KOPT-K1 (cell line): ENCODE results near the gene ATP6AP1.

Experiments used
- H3K27ac ChIP-seq: fragments of 200-600 bp; sonication (generic); 2 replicates; pipeline ENCODE4 v1.5.1; 2016; ENCODE audit warnings: antibody characterized with exemption, mild to moderate bottlenecking, low read depth, low read length; ENCODE audit not compliant: poor library complexity, severe bottlenecking
- H3K36me3 ChIP-seq: fragments of 200-600 bp; sonication (generic); 2 replicates; pipeline ENCODE4 v1.5.1; 2017; ENCODE audit warnings: antibody characterized with exemption, mild to moderate bottlenecking, low read length, moderate library complexity; ENCODE audit not compliant: insufficient read depth
- H3K9me3 ChIP-seq: fragments of 200-600 bp; sonication (generic); 2 replicates; pipeline ENCODE4 v1.5.1; 2017; ENCODE audit warnings: antibody characterized with exemption, low read length, mild to moderate bottlenecking; ENCODE audit not compliant: insufficient read depth, poor library complexity, severe bottlenecking

The ATP6AP1 gene

DNA sequence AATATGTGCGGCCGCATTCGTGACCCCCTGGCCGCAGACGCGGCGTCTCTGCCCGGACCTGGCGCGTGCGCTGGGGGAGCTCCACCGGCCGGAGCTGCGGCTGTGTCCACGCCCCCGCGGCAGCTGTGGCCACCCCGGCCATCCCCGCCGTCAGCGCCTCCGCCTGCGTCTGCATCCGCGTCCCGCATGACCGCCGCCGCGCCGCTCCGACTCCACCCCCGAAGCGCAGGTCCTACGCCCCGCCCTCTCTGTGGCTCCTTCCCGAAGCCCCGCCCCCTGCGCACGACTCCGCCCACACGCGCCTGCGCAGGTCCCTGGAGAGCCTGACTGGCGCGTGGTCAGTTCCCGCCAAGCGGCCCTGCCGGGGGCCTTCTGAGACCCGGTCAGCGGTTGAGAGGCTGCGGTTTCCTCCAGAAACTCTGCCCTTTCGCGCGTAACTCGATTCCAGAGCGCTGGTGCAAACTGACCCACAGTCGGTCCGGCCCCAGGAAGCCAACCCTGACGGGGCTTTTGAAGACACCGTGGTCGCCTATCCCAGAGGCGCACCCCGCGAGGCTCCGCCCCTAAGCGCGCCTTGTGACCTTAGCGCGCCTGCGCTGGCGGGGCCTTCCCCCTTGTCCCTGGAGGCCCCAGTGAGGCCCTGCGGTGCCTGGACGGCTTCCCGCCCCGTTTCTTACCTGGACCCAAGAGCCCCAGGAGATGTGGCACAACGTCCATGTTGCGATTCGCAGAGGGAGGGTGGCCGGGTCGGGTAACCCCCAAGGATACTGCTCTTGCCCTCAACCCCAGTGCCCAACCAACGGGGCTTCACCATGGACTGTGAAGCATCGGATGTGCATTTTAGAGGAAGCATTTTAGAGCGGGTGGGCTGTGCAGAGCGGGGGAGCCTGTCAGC, 50.5 kb downstream of the ATP6AP1 start, which contains the start of gene LAGE3:
LAGE3 (minus strand) TSS at position 554 of the 895 bp plus-strand sequence; CDS start at position 188, 366 bp downstream.
- Histone ChIP-seq H3K36me3 (peaks cover 7% of the 10 kb centered on the region), H3K27ac (peak within 1 kb of the TSS; percentile 95), H3K9me3 (no peaks in the 10 kb centered on the region)

- Histone ChIP-seq H3K9me3 (no peaks in the 10 kb centered on the region), H3K27ac (no peak overlapping the region), H3K36me3 (peaks cover 23% of the 10 kb centered on the region)
Observed at GRCh38 chrX:154481195-154481594, 52.7 kb downstream of the ATP6AP1 start.

GRCh38 chrX:154481911-154482601, 53.6 kb downstream of the ATP6AP1 start:
- H3K27ac ChIP-seq: no peak overlapping the region
- H3K9me3 ChIP-seq: no peaks in the 10 kb centered on the region

GRCh38 chrX:154482786-154483185, 54.3 kb downstream of the ATP6AP1 start:
- H3K9me3 ChIP-seq: no peaks in the 10 kb centered on the region
- no peak overlapping the region for H3K27ac ChIP-seq

More at GRCh38 chrX:154481911-154482601, 53.6 kb downstream of the ATP6AP1 start:
- peaks cover 23% of the 10 kb centered on the region for H3K36me3 ChIP-seq

DNA sequence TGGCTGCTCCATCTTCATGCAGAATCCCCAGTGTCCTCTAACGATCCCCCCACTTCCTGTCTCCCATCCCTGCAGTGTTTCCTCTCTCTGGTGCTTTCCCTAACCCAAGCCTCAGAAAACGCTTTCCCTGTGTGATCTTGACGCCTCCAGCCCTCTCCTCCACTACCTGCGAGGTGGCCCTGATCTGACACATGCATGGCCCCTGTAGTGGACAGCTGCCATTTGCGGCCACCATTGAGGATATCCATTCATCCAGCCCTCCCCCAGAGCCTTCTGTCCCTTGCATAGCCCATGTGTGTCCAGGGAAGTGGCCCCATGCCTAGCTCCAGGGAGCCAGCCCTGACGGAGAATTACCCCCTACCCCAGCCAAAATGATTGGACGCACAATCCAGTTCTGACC, 54.8 kb downstream of the ATP6AP1 start:
- H3K9me3 ChIP-seq: no peaks in the 10 kb centered on the region
- peaks cover 23% of the 10 kb centered on the region for H3K36me3 ChIP-seq
- no peak overlapping the region for H3K27ac ChIP-seq

More at GRCh38 chrX:154482786-154483185, 54.3 kb downstream of the ATP6AP1 start:
- peaks cover 23% of the 10 kb centered on the region for H3K36me3 ChIP-seq

GRCh38 chrX:154484255-154485149, 56.0 kb downstream of the ATP6AP1 start:
- peaks cover 23% of the 10 kb centered on the region for H3K36me3 ChIP-seq
- no peaks in the 10 kb centered on the region for H3K9me3 ChIP-seq
- H3K27ac ChIP-seq: no peak overlapping the region

GRCh38 chrX:154485150-154486051, 56.9 kb downstream of the ATP6AP1 start:
- Histone ChIP-seq H3K27ac (peak overlapping the region; percentile 80), H3K36me3 (peaks cover 23% of the 10 kb centered on the region), H3K9me3 (no peaks in the 10 kb centered on the region)

DNA sequence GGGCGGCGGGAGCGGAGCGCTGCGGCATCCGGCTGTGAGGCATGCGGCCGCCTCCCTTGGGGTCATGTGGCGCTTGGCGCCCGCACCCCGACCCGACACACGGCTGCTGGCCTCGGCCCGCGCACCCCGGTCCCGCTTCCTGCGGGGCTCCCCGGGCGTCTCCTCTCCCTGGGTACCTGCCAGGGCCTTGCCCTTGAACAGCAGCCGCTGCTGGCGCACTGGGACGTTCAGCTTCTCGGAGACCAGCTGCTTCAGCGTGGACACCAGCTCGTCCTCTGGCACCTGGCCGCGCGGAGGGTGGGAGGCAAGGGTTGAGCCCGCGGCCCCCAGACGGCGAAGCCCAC, 57.5 kb downstream of the ATP6AP1 start:
- Histone ChIP-seq H3K36me3 (peaks cover 23% of the 10 kb centered on the region), H3K27ac (peak overlapping the region; percentile 80), H3K9me3 (no peaks in the 10 kb centered on the region)
